Measurements from ENCODE around the gene ZP1. TPM values are rescaled to one million over a fixed set of nuclear protein-coding genes. Genes with fewer than 3 reads are reported as not detected.
"Not testable (repeated sequence)": the region's sequence is repeated elsewhere in the genome, so short reads cannot be mapped to it uniquely, and the experiment has no call there.

The ZP1 gene
- total and polyA plus RNA-seq, 8 donors, result 0.43 to 8.6 (median 2.4) TPM; not detected in 4

DNA sequence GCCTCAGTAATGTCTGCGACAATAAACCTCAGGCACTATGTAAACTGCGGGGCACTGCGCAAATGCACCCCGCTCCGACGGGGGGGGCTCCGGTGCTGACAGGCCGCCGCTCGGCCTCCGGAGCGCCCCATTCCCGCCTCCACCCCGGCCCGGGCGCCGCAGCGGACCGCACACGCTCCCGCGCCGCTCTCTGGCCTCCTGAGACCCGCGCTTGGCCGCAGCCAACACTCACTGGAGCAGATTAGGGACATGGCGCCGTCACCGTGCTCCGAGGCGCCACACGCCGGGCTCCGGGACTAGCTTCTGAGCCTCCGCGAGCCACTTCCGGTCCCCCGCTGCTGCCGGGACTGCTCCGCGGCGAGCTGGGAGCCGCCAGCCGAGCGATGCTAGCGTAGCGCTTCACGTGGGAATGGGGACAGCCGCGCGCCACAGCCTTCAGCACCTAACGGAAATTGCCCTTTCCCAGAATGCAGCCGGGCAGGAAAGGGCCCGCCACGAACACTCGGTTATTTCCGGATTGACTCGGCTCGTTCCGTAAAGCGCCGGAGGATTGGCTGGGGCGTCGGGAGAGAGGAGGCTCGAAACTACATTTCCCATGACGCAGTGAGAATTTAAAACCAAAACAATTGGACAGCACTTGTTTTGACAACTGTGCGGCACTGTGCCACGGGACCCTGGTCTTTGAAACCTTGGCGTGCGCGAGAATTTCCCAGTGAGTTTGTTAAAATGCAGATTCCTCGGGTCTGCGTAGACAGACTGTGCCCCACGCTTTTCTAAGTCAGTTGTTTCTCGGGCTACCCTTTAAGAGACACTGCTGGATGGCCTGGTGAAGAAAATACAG lies 39.0 kb downstream of the ZP1 start, which contains the start of gene PRPF19:
Gene PRPF19, minus strand, starts transcription at position 454 of the 841 bp plus-strand sequence. Its CDS starts 203 bp downstream, at position 251.
- TF ChIP-seq POLR2AphosphoS5 (IDR thresholded peaks at IDR 0.05) (peak; percentile 82 to 95 (median 86)), POLR2A (IDR thresholded peaks at IDR 0.05) (peak in 1 of 4 donors; percentile 25), EP300 (IDR thresholded peaks at IDR 0.05) (no peak)
- 0 to 1% (median 0%) methylated on average over 36 to 75 of the region's 75 CpGs for WGBS, 5 donors
- no peaks in the 10 kb centered on the region for H3K9me3 ChIP-seq
- peak within 1 kb of the TSS; percentile 66 to 98 (median 83) for H3K4me3 ChIP-seq
- peaks cover 24 to 25% (median 25%) of the 10 kb centered on the region in 4 donors for H3K36me3 ChIP-seq
- peak within 1 kb of the TSS; percentile 93 to 96 (median 94) for H3K27ac ChIP-seq
- intact Hi-C loops (cut with DNase I; ENCODE audit: low total_unique reads), result no loop called here
- peak; percentile 98 to 99 for DNase-seq
- H3K4me1 ChIP-seq, result peaks cover 19 to 37% (median 34%) of the 10 kb centered on the region in 4 donors
- H3K27me3 ChIP-seq, result no peaks in the 10 kb centered on the region

GRCh38 chr11:60908803-60909202 lies 41.5 kb downstream of the ZP1 start:
- intact Hi-C loops (cut with DNase I; ENCODE audit: low total_unique reads), result no loop called here
- no peak for DNase-seq
- Histone ChIP-seq H3K27ac (no peak overlapping the region), H3K27me3 (no peaks in the 10 kb centered on the region), H3K4me3 (no peak overlapping the region), H3K9me3 (no peaks in the 10 kb centered on the region), H3K36me3 (peaks cover 0 to under 1% (median under 1%) of the 10 kb centered on the region in 4 donors), H3K4me1 (peaks cover 30 to 43% (median 41%) of the 10 kb centered on the region in 4 donors)
- TF ChIP-seq, protein P1, sequence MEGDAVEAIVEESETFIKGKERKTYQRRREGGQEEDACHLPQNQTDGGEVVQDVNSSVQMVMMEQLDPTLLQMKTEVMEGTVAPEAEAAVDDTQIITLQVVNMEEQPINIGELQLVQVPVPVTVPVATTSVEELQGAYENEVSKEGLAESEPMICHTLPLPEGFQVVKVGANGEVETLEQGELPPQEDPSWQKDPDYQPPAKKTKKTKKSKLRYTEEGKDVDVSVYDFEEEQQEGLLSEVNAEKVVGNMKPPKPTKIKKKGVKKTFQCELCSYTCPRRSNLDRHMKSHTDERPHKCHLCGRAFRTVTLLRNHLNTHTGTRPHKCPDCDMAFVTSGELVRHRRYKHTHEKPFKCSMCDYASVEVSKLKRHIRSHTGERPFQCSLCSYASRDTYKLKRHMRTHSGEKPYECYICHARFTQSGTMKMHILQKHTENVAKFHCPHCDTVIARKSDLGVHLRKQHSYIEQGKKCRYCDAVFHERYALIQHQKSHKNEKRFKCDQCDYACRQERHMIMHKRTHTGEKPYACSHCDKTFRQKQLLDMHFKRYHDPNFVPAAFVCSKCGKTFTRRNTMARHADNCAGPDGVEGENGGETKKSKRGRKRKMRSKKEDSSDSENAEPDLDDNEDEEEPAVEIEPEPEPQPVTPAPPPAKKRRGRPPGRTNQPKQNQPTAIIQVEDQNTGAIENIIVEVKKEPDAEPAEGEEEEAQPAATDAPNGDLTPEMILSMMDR (IDR thresholded peaks at IDR 0.05), result no peak
- TF ChIP-seq POLR2A (IDR thresholded peaks at IDR 0.05) (no peak), POLR2AphosphoS5 (IDR thresholded peaks at IDR 0.05) (no peak), EP300 (IDR thresholded peaks at IDR 0.05) (no peak)
- 0 to 55% (median 39%) methylated on average over 1 of the region's 1 CpG for WGBS, 5 donors

DNA sequence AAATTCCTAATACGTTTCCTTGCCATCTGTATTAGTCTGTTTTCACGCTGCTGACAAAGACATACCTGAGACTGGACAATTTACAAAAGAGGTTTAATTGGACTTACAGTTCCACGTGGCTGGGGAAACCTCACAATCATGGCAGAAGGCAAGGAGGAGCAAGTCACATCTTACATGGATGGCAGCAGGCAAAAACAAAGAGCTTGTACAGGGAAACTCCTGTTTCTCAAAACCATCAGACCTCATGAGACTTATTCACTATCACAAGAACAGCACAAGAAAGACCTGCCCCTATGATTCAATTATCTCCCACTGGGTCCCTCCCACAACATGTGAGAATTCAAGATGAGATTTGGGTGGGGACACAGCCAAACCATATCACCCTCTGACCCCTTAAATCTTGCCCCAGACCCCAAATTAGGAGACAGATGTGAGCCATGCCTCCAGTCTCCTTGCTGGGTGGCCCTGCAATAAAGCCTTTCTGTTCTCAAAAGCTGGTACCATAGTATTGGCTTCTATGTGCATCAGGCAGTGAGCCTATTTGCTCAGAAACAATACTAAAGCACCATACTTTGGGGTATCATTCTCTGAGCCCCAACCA lies 42.4 kb downstream of the ZP1 start:
- H3K27me3 ChIP-seq; H3K27ac ChIP-seq; intact Hi-C loops (cut with DNase I; ENCODE audit: low total_unique reads); H3K9me3 ChIP-seq; H3K36me3 ChIP-seq; H3K4me3 ChIP-seq: not testable (repeated sequence)
- H3K4me1 ChIP-seq, result peaks cover 20 to 40% (median 38%) of the 10 kb centered on the region in 4 donors
- peak in 1 of 2 donors; percentile 5 for DNase-seq
- WGBS, 5 donors, result 62 to 70% (median 66%) methylated on average over 3 of the region's 3 CpGs

DNA sequence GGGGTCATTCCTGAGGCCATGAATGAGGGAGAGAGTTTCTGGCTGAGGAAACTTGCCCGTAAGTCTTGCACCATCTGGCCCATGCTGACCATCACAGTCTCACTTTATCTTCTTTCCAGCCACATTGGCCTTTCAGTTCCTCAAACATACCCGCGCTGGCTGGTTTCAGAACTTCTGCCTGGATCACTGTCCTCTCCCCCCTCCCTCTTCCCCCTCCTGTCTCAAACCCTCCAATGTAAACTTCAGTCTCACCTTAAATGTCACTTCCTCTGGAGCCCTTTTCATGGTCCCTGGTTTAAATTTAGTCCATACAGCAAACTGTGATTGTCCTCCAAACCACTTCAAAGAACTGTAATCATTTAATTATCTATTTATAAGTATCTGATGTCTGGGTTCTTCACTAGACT lies 42.9 kb downstream of the ZP1 start:
- H3K9me3 ChIP-seq, result no peaks in the 10 kb centered on the region
- no peaks in the 10 kb centered on the region for H3K27me3 ChIP-seq
- no peaks in the 10 kb centered on the region for H3K36me3 ChIP-seq
- H3K27ac ChIP-seq, result peak overlapping the region in 1 of 5 donors; percentile 52
- WGBS, 5 donors, result 54 to 80% (median 74%) methylated on average over 3 of the region's 3 CpGs
- TF ChIP-seq POLR2A (IDR thresholded peaks at IDR 0.05) (no peak), POLR2AphosphoS5 (IDR thresholded peaks at IDR 0.05) (no peak), EP300 (IDR thresholded peaks at IDR 0.05) (no peak)
- TF ChIP-seq, protein P1 (IDR thresholded peaks at IDR 0.05), result no peak
- intact Hi-C loops (cut with DNase I; ENCODE audit: low total_unique reads), result no loop called here
- H3K4me1 ChIP-seq, result peaks cover 19 to 40% (median 38%) of the 10 kb centered on the region in 4 donors
- no peak overlapping the region for H3K4me3 ChIP-seq
- DNase-seq, result peak; percentile 27 to 46

DNA sequence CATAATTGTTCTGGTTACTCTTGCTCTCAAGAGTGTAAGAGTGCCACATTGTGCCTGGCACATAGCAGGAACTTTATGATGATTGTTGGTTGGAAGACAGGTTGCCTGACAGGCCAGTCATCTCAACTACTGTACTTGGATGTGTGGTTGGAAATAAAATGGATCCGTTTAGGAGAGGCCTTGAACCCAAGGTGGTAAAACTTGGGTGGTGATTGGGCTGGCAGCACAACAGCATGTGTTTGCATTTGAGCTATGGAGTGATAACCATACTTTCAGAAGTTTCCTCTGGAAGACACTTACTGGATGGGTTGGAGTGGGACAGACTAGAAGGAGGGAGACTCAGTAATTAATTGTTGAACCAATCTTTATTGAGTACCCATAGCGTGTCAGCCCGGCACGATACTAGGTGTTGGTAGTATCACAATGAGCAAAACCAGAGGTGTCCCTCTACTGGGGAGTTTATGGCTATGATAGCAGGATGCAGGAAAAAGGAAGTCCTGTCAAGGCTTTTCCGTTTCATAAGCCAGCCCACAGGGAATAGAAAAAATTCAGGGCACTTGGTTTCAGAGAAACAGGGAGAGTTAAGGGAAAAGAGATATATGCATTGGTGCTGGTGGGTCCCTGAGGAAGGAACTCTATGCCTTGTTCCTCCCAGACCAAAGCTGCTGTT lies 43.5 kb downstream of the ZP1 start:
- no peaks in the 10 kb centered on the region for H3K36me3 ChIP-seq
- 56 to 76% (median 70%) methylated on average over 5 of the region's 5 CpGs for WGBS, 5 donors
- H3K27me3 ChIP-seq, result no peaks in the 10 kb centered on the region
- peak overlapping the region in 1 of 5 donors; percentile 52 for H3K27ac ChIP-seq
- H3K4me1 ChIP-seq, result peaks cover 20 to 40% (median 38%) of the 10 kb centered on the region in 4 donors
- DNase-seq, result no peak
- H3K9me3 ChIP-seq, result no peaks in the 10 kb centered on the region
- H3K4me3 ChIP-seq, result no peak overlapping the region
- intact Hi-C loops (cut with DNase I; ENCODE audit: low total_unique reads), result no loop called here
- no peak for TF ChIP-seq POLR2A (IDR thresholded peaks at IDR 0.05)
- TF ChIP-seq, protein P1 (IDR thresholded peaks at IDR 0.05), result no peak
- TF ChIP-seq POLR2AphosphoS5 (IDR thresholded peaks at IDR 0.05), result no peak

All from stomach (tissue), 9 donors.